Osteoblast (primary cell): Measurements from ENCODE around the gene LGALS8. TPM values are rescaled to one million over a fixed set of nuclear protein-coding genes. Genes with fewer than 3 reads are reported as not detected.

Experiments used
- DNase-seq: peaks from one replicate; pipeline ENCODE4 v3.0.0; 2011; ENCODE audit warnings: low spot score, mixed read lengths; ENCODE audit not compliant: insufficient read length; ENCODE audit errors: missing footprints
- H2AFZ ChIP-seq: 2 replicates; pipeline ENCODE4 v1.6.0; 2011; ENCODE audit warnings: mild to moderate bottlenecking, low read length
- H3K27ac ChIP-seq: 2 replicates; pipeline ENCODE4 v1.5.1; 2011; ENCODE audit warnings: mild to moderate bottlenecking, low read depth, low read length, moderate library complexity
- H3K27me3 ChIP-seq: 2 replicates; pipeline ENCODE4 v1.6.0; 2012; ENCODE audit warnings: mild to moderate bottlenecking, control low read depth, inconsistent platforms, low read length, moderate library complexity; ENCODE audit not compliant: insufficient read depth
- H3K36me3 ChIP-seq: 2 replicates; pipeline ENCODE4 v1.5.1; 2011; ENCODE audit warnings: mild to moderate bottlenecking, low read length, control low read depth, moderate library complexity; ENCODE audit not compliant: insufficient read depth
- H3K4me1 ChIP-seq: 2 replicates; pipeline ENCODE4 v1.5.1; 2011; ENCODE audit warnings: mild to moderate bottlenecking, low read length, control low read depth, moderate library complexity; ENCODE audit not compliant: insufficient read depth
- H3K4me2 ChIP-seq: 2 replicates; pipeline ENCODE4 v1.6.0; 2011; ENCODE audit warnings: mild to moderate bottlenecking, low read length; ENCODE audit not compliant: insufficient read depth
- H3K4me3 ChIP-seq: fragments of 200-600 bp; sonication (generic); 3 replicates; pipeline ENCODE4 v1.5.1; 2012; ENCODE audit warnings: mild to moderate bottlenecking, low read length, inconsistent platforms; ENCODE audit not compliant: insufficient read depth
- H3K79me2 ChIP-seq: 2 replicates; pipeline ENCODE4 v1.6.0; 2012; ENCODE audit warnings: mild to moderate bottlenecking, low read length, control low read depth, inconsistent platforms; ENCODE audit not compliant: insufficient read depth
- H3K9me3 ChIP-seq: 2 replicates; pipeline ENCODE4 v1.5.1; 2011; ENCODE audit warnings: low read depth, low read length, control low read depth
- H4K20me1 ChIP-seq: 2 replicates; pipeline ENCODE4 v1.6.0; 2012; ENCODE audit warnings: mild to moderate bottlenecking, low read length, control low read depth; ENCODE audit not compliant: insufficient read depth
- CTCF ChIP-seq: IDR thresholded peaks from 2 replicates; pipeline ENCODE4 v1.5.1; 2011; ENCODE audit warnings: mild to moderate bottlenecking, low read depth, low read length, moderate library complexity; ENCODE audit errors: extremely low read depth
- total RNA-seq: library from RNA; depleted of rRNA; stranded (reverse); fragments of >200 nt; gene quantifications from 2 replicates; pipeline ENCODE4 v1.2.3, GENCODE V29; 2012

LGALS8 gene
- total RNA-seq, 1 donor: 79.6 TPM

DNA sequence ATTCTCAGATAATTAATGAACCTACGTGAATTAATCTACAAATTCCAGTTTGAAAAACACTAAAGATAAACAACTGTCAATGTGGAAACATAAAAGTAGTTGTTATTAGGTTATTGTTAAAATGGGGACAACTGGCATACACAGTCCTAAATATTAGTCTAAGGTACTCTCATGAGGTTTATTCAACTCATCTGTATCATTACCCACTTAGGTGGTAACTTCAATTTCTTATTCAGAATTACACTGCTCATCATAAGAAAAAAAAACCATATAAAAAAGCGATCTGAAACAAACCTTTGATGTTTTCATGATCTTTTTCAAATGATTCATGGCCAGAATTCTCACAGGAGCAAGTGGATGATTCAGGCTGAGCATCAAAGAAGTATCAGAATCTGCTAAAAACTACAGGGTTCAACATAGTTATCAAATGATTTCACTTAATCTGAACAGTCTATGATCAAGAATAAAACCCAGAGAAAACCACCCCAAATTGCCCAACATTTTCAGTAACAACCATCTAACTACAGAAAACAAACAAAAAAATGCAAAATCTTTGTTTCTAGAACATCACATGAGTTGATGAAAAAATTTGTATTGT lies 66.9 kb downstream of the LGALS8 start:
- Histone ChIP-seq H3K79me2 (no peaks in the 10 kb centered on the region), H3K36me3 (peaks cover 64% of the 10 kb centered on the region), H3K27me3 (no peaks in the 10 kb centered on the region)

GRCh38 chr1:236602171-236602570 lies 78.4 kb downstream of the LGALS8 start:
- H3K4me1 ChIP-seq: peaks cover 14% of the 10 kb centered on the region
- H2AFZ ChIP-seq: no peak overlapping the region
- TF ChIP-seq CTCF: no peak
- H3K27ac ChIP-seq: no peak overlapping the region
- H3K4me3 ChIP-seq: no peak overlapping the region
- peaks cover 21% of the 10 kb centered on the region for H3K36me3 ChIP-seq
- no peaks in the 10 kb centered on the region for H4K20me1 ChIP-seq
- H3K79me2 ChIP-seq: peaks cover 48% of the 10 kb centered on the region
- no peaks in the 10 kb centered on the region for H3K9me3 ChIP-seq
- H3K27me3 ChIP-seq: no peaks in the 10 kb centered on the region
- no peak for DNase-seq
- H3K4me2 ChIP-seq: no peak overlapping the region

More for the DNA sequence above, 66.9 kb downstream of the LGALS8 start:
- no peak overlapping the region for H2AFZ ChIP-seq
- TF ChIP-seq CTCF: no peak
- no peaks in the 10 kb centered on the region for H3K9me3 ChIP-seq
- no peaks in the 10 kb centered on the region for H4K20me1 ChIP-seq
- no peak for DNase-seq
- H3K4me2 ChIP-seq: no peak overlapping the region
- H3K4me3 ChIP-seq: no peak overlapping the region
- no peak overlapping the region for H3K27ac ChIP-seq
- no peaks in the 10 kb centered on the region for H3K4me1 ChIP-seq

Other genes starting within 250 kb of the LGALS8 start
- gene ERO1B, start 242.0 kb upstream of the LGALS8 start, total RNA-seq: 2.9 and 4.7 TPM in 2 replicates
- gene EDARADD, start 129.7 kb upstream of the LGALS8 start, total RNA-seq: 1.4 and 2.7 TPM in 2 replicates
- gene HEATR1, start 80.5 kb downstream of the LGALS8 start, total RNA-seq: 34.2 and 39.4 TPM in 2 replicates
- not detected in 2 replicates for gene ACTN2, start 162.5 kb downstream of the LGALS8 start, total RNA-seq